A549 treated with dexamethasone at 1 μM for 4 hours (cell line): Measurements from ENCODE around the gene KPNA5. TPM values are rescaled to one million over a fixed set of nuclear protein-coding genes. Genes with fewer than 3 reads are reported as not detected.

Experiments
- total RNA-seq: library from RNA; stranded (reverse); fragments of 200-300 nt; extraction: Qiagen RNA extraction; gene quantifications from 5 replicates; pipeline ENCODE4 v1.2.3, GENCODE V29; 2022

Gene KPNA5
- total RNA-seq: 1.3 to 1.9 TPM (median 1.6 TPM) in 5 replicates

GRCh38 chr6:116680880-116681672 lies at the start of gene KPNA5:
Gene KPNA5, plus strand, starts transcription at chr6:116681211. Its CDS starts 124 bp downstream, at chr6:116681335.

GRCh38 chr6:116764961-116765841 lies 84.2 kb downstream of the KPNA5 start, which contains the start of gene FAM162B:
Gene FAM162B, minus strand, starts transcription at chr6:116765719. Its CDS starts 143 bp downstream, at chr6:116765576.

Other genes with a start within 250 kb of the KPNA5 start
- gene CALHM6, start 219.8 kb upstream of the KPNA5 start, total RNA-seq: 0.21 TPM in 1 of 5 replicates, not detected in the others
- gene CALHM5, start 169.6 kb upstream of the KPNA5 start, total RNA-seq: 0.02 to 0.06 TPM (median 0.06 TPM) in 5 replicates
- gene TRAPPC3L, start 135.5 kb upstream of the KPNA5 start, total RNA-seq: not detected in 5 replicates
- not detected in 5 replicates for gene CALHM4, start 127.5 kb upstream of the KPNA5 start, total RNA-seq
- gene RWDD1, start 109.7 kb upstream of the KPNA5 start, total RNA-seq: 24.2 to 36.0 TPM (median 34.8 TPM) in 5 replicates
- 0.14 to 0.35 TPM (median 0.19 TPM) in 5 replicates for gene RSPH4A, start 64.7 kb upstream of the KPNA5 start, total RNA-seq
- gene ZUP1, start 12.4 kb upstream of the KPNA5 start, total RNA-seq: 6.2 to 8.2 TPM (median 7.2 TPM) in 5 replicates
- gene FAM162B, start 84.5 kb downstream of the KPNA5 start, total RNA-seq: 0.11 TPM in 1 of 5 replicates, not detected in the others
- gene GPRC6A, start 147.9 kb downstream of the KPNA5 start, total RNA-seq: not detected in 5 replicates
- not detected in 5 replicates for gene RFX6, start 196.0 kb downstream of the KPNA5 start, total RNA-seq